HG03442 (cell line): ENCODE data around the gene ENOX1.

ENCODE experiments used
- ATAC-seq: cut with Tn5 transposase; IDR thresholded peaks from one replicate; pipeline ENCODE4 v1.9.1; 2021; ENCODE audit warnings: mild to moderate bottlenecking, moderate library complexity; ENCODE audit not compliant: unreplicated experiment

ENOX1 gene

GRCh38 chr13:43676320-43676719 lies 110.5 kb downstream of the ENOX1 start:
- peak; percentile 98 for ATAC-seq

GRCh38 chr13:43675577-43675976 lies 111.2 kb downstream of the ENOX1 start:
- no peak for ATAC-seq

- ATAC-seq, result no peak
These were observed 116.8 kb downstream of the ENOX1 start for GRCh38 chr13:43669964-43670363.

GRCh38 chr13:43669101-43669500 lies 117.7 kb downstream of the ENOX1 start:
- no peak for ATAC-seq

- ATAC-seq, result no peak
These were observed 120.4 kb downstream of the ENOX1 start for GRCh38 chr13:43666403-43666802.

DNA sequence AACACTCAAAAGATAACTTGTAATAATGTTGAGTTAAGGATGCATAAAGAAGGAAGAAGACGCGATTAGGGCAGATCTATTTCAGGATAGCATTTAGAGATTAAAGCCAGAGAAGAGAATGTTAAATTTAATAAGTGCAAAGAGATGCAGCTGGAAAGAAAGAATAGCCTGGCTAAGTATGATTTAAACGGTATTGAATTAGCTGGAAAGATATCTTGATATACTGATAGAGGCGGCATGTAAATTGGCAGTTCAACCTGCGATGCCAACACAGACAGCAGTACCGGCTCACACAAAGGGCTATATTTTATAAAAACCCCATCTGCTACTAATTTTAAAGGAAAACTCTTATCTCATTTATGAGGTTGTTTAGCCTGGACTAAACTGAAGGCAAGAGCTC lies 121.4 kb downstream of the ENOX1 start:
- ATAC-seq, result no peak

DNA sequence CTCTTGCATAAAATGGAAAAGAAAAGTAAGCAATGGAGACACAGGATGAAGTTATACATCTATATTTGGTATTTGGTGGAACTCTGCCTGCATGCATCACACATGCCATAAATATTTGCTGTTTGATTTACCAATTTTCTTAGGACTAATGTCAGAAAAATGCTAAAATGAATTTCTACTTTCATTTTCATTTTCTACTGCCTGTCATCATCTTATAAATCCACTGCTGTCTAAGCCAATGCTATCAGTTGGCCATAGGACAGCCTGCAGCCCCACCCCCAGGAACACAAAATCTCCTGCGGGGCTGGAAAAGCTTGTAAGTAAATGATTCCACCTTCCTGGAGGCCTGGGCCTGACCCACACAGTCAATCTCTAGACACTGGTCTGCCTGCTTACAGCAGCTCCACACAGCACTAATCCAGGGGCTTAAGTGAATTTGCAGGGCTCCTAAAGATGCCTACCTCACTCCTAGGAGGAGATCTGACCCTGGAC lies 122.0 kb downstream of the ENOX1 start:
- ATAC-seq, result no peak

GRCh38 chr13:43663474-43664090 lies 123.2 kb downstream of the ENOX1 start:
- ATAC-seq, result no peak

DNA sequence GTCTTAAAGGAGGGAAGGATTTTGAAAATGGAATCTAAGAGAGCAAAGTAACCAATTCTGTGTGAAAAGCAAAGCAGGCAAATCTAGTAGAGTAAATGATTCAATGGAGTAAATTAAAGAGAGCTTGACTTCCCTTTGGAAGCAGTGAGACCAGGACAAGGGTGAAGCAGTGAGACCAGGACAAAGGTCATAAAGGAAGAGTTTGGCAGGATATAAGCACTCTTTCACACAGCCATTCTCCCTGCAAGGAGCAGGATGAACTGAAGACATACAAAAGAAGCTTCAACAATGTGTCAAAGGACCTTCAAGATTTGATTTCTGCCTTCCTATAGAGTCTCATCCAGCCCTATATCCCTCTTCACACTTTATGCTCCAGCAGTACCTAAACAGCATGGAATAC lies 123.8 kb downstream of the ENOX1 start:
- ATAC-seq, result no peak

- ATAC-seq, result no peak
These were observed 125.5 kb downstream of the ENOX1 start for GRCh38 chr13:43661161-43661830.

GRCh38 chr13:43657485-43657884 lies 129.3 kb downstream of the ENOX1 start:
- ATAC-seq, result no peak

- no peak for ATAC-seq
These were observed 132.8 kb downstream of the ENOX1 start for GRCh38 chr13:43653980-43654379.

GRCh38 chr13:43653395-43653794 lies 133.4 kb downstream of the ENOX1 start:
- ATAC-seq, result no peak

DNA sequence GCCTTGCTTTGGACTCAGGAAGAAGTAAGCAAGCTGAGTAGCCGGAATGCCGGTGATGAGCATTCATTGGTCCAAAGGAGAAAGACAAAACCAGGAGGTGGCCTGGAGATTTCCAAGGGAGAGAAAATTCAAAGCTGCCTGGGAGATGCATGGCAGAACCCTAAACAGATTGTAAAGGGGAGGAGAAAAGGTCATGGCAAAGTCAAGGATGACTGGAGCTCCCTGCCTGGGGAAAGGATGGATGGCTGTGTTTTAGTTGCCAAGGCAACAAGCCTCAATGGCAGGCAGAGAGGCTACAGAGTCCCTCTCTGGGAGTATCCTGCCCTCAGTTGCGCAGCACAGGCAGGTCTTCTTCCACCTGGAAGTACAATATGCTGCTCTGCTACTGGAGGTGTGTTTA lies 134.0 kb downstream of the ENOX1 start:
- ATAC-seq, result no peak

GRCh38 chr13:43650882-43651281 lies 135.9 kb downstream of the ENOX1 start:
- ATAC-seq, result no peak

DNA sequence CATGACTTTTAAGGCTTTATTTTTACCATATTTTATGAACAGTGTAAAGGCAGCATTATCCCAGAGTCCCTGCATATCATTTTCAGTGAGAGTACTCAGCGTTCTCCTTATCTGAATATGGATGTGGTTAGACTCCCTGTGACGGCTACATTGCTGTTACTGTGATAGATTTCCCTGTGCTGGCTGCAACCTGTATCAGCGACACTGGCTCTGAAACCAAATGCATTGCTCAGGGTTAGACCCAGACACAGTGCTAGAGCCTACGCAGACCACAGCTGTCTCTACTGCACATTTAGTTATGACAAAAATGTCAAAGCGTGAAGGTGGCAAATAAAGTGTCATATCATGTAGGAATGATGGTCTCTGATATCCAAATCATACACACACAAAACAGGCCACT lies 138.0 kb downstream of the ENOX1 start:
- ATAC-seq, result no peak

- no peak for ATAC-seq
These were observed 139.3 kb downstream of the ENOX1 start for GRCh38 chr13:43647471-43647870.

DNA sequence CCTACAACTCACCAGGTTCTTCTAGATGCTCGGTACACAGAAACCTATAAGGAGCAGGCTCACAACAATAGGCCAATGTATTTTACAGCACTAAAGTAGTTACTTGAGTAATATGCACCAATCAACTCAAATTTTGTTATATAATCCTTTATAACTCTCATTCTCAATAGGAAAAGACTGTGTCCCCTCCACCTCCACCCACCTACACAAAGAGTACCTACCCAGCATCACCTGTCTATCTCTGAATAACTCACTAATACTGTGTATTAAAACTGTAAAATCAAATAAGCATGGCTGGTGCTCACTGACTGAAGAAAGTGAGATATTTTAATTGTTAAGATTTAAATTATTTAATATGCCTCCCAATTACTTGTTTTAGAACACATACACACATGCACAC lies 146.3 kb downstream of the ENOX1 start:
- no peak for ATAC-seq

DNA sequence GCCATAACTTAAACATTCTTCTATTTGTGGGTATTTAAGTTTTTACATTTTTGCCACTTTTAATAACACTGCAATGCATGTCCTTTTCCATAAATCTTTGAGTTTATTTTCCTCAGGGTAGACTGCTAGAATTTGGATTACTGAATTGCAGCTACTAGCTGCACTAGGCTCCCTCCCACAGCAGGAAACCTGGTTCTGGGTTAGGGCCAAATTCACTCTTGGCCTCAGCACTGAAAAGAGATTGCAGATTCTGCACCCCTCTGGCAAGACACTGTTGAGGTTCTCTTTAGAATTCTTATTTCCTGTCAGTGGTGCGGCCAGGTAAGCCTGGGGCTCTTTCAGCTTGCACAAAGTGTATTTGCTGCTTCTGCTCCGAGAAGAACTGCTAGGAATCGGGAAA lies 155.7 kb downstream of the ENOX1 start:
- ATAC-seq, result no peak

GRCh38 chr13:43629691-43630480 lies 156.9 kb downstream of the ENOX1 start:
- no peak for ATAC-seq

DNA sequence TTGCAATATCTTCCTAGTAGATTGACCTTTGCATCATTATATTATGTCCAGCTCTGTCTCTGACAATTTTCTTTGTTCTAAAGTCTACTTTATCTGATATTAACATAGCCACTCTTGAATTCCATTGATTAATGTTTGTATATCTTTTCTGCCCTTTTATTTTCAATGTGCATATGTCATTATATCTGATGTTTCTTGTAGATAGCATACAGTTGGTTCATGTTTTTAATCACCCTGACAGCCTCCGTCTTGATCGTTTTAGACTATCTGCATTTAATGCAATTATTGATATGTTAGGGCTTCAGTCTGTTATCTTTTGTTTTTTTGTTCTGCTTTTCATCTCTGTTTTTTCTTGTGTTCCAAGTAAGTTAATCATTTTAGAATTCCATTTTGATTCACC lies 159.8 kb downstream of the ENOX1 start:
- no peak for ATAC-seq

DNA sequence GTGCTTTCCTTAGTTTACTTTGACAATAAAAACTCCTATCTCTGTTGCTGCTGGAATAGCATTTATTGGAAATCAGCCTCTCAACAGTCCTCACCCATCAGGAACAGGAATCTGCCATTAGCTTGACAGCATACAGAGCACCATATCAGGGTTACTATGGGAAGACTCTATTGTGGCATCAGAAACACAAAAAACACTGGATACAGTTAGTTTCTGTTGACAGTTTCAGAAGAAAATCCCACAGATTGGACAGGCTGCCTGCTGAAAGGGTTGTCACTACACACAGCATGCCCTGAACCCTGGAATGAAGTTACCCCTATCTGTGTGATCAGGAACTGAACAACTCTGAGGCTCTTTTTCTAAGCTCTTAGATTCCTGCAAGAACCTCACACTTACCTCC lies 172.7 kb downstream of the ENOX1 start:
- no peak for ATAC-seq
